ENCODE data around the gene SERPINI1.

DNA sequence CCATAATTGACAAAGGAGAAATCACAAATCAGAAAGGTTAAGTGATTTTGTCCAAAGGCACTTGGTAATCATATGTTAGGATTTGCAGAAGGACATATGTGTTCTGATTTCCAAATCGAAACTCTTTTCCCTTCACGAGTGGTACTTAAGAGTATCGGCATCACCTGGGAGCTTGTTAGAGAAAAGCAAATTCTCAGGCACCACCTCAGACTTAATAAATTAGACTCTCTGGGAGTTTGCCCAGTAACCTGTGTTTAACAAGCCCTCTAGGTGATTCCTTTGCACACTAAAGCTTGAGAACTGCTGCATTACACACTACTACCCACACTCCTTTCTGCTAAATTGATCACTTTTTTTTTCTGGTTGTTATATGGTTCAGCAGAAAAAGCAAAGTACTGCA lies 116.2 kb downstream of the SERPINI1 start:
- TF ChIP-seq POLR2A (IDR thresholded peaks at IDR 0.05), result no peak
- TF ChIP-seq, protein P1, sequence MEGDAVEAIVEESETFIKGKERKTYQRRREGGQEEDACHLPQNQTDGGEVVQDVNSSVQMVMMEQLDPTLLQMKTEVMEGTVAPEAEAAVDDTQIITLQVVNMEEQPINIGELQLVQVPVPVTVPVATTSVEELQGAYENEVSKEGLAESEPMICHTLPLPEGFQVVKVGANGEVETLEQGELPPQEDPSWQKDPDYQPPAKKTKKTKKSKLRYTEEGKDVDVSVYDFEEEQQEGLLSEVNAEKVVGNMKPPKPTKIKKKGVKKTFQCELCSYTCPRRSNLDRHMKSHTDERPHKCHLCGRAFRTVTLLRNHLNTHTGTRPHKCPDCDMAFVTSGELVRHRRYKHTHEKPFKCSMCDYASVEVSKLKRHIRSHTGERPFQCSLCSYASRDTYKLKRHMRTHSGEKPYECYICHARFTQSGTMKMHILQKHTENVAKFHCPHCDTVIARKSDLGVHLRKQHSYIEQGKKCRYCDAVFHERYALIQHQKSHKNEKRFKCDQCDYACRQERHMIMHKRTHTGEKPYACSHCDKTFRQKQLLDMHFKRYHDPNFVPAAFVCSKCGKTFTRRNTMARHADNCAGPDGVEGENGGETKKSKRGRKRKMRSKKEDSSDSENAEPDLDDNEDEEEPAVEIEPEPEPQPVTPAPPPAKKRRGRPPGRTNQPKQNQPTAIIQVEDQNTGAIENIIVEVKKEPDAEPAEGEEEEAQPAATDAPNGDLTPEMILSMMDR (IDR thresholded peaks at IDR 0.05), result no peak
